ENCODE data around the gene RNF207. TPM values are rescaled to one million over a fixed set of nuclear protein-coding genes. Genes with fewer than 3 reads are reported as not detected.

The RNF207 gene
- total and polyA plus RNA-seq, 10 of the 15 experiments (the other 5 are each of a cell fraction or from before 2014, with no cell fraction given), result 1.7 to 36.4 (median 13.1) TPM

- TF ChIP-seq STAT3 (IDR thresholded peaks at IDR 0.05; ENCODE audit: low read depth, low read length) (no peak), FOXM1 (IDR thresholded peaks at IDR 0.05; ENCODE audit: low read depth, low read length) (no peak), SIX5 (IDR thresholded peaks at IDR 0.05; ENCODE audit: low read depth, low read length, severe bottlenecking) (no peak), USF1 (IDR thresholded peaks at IDR 0.05; ENCODE audit: borderline replicate concordance, extremely low read length, insufficient read depth, low read depth, low read length) (no peak), REST (IDR thresholded peaks at IDR 0.05; ENCODE audit: low read depth, low read length) (no peak)
These were observed 44.1 kb downstream of the RNF207 start (continued) for GRCh38 chr1:6249739-6250689.

- peaks cover under 1% of the 10 kb centered on the region for H3K4me1 ChIP-seq (ENCODE audit: control insufficient read depth, insufficient read depth, low read length)
- no peak overlapping the region for H2AFZ ChIP-seq (ENCODE audit: control insufficient read depth, low read depth, low read length)
- no peaks in the 10 kb centered on the region for H3K36me3 ChIP-seq (ENCODE audit: control insufficient read depth in 2 of 2, insufficient read depth in 2 of 2, low read length in 1 of 2)
- no TSS peak for BruUV-seq (replicated peaks)
- ChIA-PET CTCF (interaction anchor here (1.7 kb wide), 1 partner anchor 155 kb away, joined by 4 read pairs; no protein-coding TSS in a partner anchor), POLR2A (interaction anchor here (1.1 kb wide), 1 partner anchor 90 kb away, joined by 3 read pairs; no protein-coding TSS in a partner anchor), SMC1A (ENCODE audit: uncharacterized antibody, unreplicated experiment) (no interaction called here), RAD21 (ENCODE audit: unreplicated experiment) (no interaction called here)
- WGBS (ENCODE audit: insufficient coverage, insufficient replicate concordance, low lambda C conversion rate, missing lambda C conversion rate), result 64% methylated on average over 19 of the region's 19 CpGs
- FAIRE-seq, result no peak
- H3K9ac ChIP-seq (ENCODE audit: control insufficient read depth, insufficient read depth, low read length), result no peak overlapping the region
- intact Hi-C loops (cut with micrococcal nuclease; ENCODE audit: unreplicated experiment) (no loop called here), in situ Hi-C loops (cut with MboI) (loop anchor here (5.0 kb wide), 1 partner anchor 151 kb away; no protein-coding TSS in a partner anchor)
- H3K9me3 ChIP-seq (replicated peaks; ENCODE audit: control insufficient read depth, insufficient read depth, low read length), result no peaks in the 10 kb centered on the region
- no peak for DNase-seq (ENCODE audit: low read depth, low spot score)
- no peaks in the 10 kb centered on the region for H4K20me1 ChIP-seq (ENCODE audit: control insufficient read depth, insufficient read depth)
- H3K79me2 ChIP-seq (ENCODE audit: control insufficient read depth, insufficient read depth, low read length), result no peaks in the 10 kb centered on the region
- no peak overlapping the region for H3K27ac ChIP-seq (ENCODE audit: control insufficient read depth, insufficient read depth)
- H3K4me3 ChIP-seq, result no peak overlapping the region
- no peak for ATAC-seq
- peaks cover 0 to 7% of the 10 kb centered on the region in 2 experiments; a peak in 3 of 4 replicates for H3K27me3 ChIP-seq (replicated peaks in 1 of 2; ENCODE audit: control insufficient read depth in 2 of 2, insufficient read depth in 2 of 2, low read length in 1 of 2)
- H3K4me2 ChIP-seq (ENCODE audit: control insufficient read depth, insufficient read depth), result no peak overlapping the region
- TF ChIP-seq ELK1 (IDR thresholded peaks at IDR 0.05; ENCODE audit: low read depth, low read length) (no peak), ZNF384 (IDR thresholded peaks at IDR 0.05; ENCODE audit: borderline replicate concordance, low read depth, low read length) (no peak), PAX8 (IDR thresholded peaks at IDR 0.05) (no peak), CBFB (IDR thresholded peaks at IDR 0.05; ENCODE audit: low read depth) (no peak), ATF3 (IDR thresholded peaks at IDR 0.05; ENCODE audit: borderline replicate concordance, extremely low read depth, low read depth, low read length) (no peak), CBX5 (IDR thresholded peaks at IDR 0.05; ENCODE audit: low read depth) (no peak), RAD21 (IDR thresholded peaks at IDR 0.05; ENCODE audit: insufficient read depth, low read depth, low read length) (no peak)
These were observed 45.3 kb downstream of the RNF207 start for GRCh38 chr1:6251233-6251632.

All from GM12878 (cell line).